Activated CD4-positive, alpha-beta memory T cell treated with anti-CD3 and anti-CD28 coated beads for 36 hours (primary cell): ENCODE results near the gene KRTAP4-7. TPM values are rescaled to one million over a fixed set of nuclear protein-coding genes. Genes with fewer than 3 reads are reported as not detected.
"Not testable (repeated sequence)": the region's sequence is repeated elsewhere in the genome, so short reads cannot be mapped to it uniquely, and the experiment has no call there.

Source experiments
- CTCF ChIA-PET: fragments of 350-600 bp; sonication (Branson Sonifier 250); formaldehyde crosslinking; loops from one replicate; lab custom pipeline; 2021; ENCODE audit warnings: antibody characterized with exemption, inconsistent platforms; lab: Charles Lee
- POLR2A ChIA-PET: fragments of 350-600 bp; sonication (Branson Sonifier 250); formaldehyde crosslinking; loops from one replicate; lab custom pipeline; 2021; ENCODE audit warnings: antibody characterized with exemption; lab: Charles Lee
- DNase-seq: peaks from one replicate; pipeline ENCODE4 v3.0.0-alpha.2; 2020
- H3K27ac Mint-ChIP-seq: one replicate; pipeline ENCODE4 v1.8.0; 2021; ENCODE audit warnings: mixed read lengths
- H3K27me3 Mint-ChIP-seq: one replicate; pipeline ENCODE4 v1.8.0; 2021; ENCODE audit warnings: mixed read lengths
- H3K36me3 Mint-ChIP-seq: one replicate; pipeline ENCODE4 v1.8.0; 2021; ENCODE audit warnings: mixed read lengths
- H3K4me1 Mint-ChIP-seq: one replicate; pipeline ENCODE4 v1.8.0; 2021; ENCODE audit warnings: low read depth, mixed read lengths
- H3K4me3 Mint-ChIP-seq: one replicate; pipeline ENCODE4 v1.8.0; 2021; ENCODE audit warnings: mild to moderate bottlenecking, mixed read lengths
- H3K9me3 Mint-ChIP-seq: one replicate; pipeline ENCODE4 v1.8.0; 2021; ENCODE audit warnings: mixed read lengths
- intact Hi-C: fragments of 100-400 bp; cut with micrococcal nuclease; formaldehyde crosslinking; loops from one replicate; pipeline ENCODE4 v1.15.1; 2023
- total RNA-seq, 2 experiments: library from RNA; stranded (reverse); gene quantifications; one replicate each; pipeline ENCODE4 v1.2.3, GENCODE V29; 2021

KRTAP4-7 gene
- total RNA-seq, 2 experiments from 2014 or later, result not detected

DNA sequence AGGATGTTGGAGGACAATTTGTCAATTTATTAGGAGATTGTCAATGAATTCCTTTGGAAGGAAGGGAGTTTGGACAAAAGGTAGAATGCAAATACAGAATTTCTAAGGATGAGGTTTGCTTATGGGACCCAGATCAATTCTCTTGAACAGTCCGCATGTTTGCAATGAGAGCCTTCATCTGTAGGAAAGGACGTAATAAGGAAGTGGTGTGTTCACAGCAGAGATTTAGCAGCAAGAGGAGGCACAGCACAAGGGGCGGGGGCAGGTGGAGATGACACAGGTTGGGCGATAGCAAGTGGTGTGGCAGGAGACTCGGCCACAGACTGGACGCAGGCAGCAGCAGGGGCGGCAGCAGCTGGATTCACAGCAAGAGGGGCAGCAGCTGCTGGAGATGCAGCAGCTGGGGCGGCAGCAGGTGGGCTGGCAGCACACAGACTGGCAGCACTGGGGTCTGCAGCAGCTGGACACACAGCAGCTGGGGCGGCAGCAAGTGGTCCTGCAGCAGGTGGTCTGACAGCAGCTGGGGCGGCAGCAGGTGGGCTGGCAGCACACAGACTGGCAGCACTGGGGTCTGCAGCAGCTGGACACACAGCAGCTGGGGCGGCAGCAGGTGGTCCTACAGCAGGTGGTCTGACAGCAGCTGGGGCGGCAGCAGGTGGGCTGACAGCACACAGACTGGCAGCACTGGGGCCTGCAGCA lies 39.5 kb downstream of the KRTAP4-7 start:
- intact Hi-C loops, DNase-seq, H3K27me3 Mint-ChIP-seq, POLR2A ChIA-PET, H3K4me3 Mint-ChIP-seq, H3K9me3 Mint-ChIP-seq, H3K36me3 Mint-ChIP-seq, H3K27ac Mint-ChIP-seq: not testable (repeated sequence)
- H3K4me1 Mint-ChIP-seq, result peaks cover 45% of the 10 kb centered on the region
- CTCF ChIA-PET, result interaction anchor here (1.3 to 1.4 kb wide), 2 partner anchors 426 to 539 kb away, joined by 3 read pairs; no protein-coding TSS in a partner anchor

DNA sequence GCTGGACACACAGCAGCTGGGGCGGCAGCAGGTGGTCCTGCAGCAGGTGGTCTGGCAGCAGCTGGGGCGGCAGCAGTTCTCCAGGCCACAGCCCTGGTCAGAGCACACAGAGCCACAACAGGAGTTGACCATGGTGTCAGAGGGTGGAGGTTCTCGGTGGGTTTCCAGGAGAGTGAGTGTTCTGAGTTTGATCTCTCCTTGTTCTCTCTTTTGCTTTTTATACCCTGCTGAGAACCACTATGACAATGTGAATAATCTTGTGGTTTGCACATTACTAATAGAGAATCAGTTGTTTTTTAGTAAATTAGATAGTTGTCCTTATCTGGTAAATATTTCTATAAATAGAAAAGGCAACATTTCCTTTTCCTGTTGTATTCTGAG lies 40.0 kb downstream of the KRTAP4-7 start, which contains the start of gene KRTAP4-12:
TSS of gene KRTAP4-12 (minus strand) at position 192 of the 381 bp plus-strand sequence. CDS start at position 132, 60 bp downstream.
- CTCF ChIA-PET, result interaction anchor here (1.3 to 1.4 kb wide), 2 partner anchors 425 to 539 kb away, joined by 3 read pairs; no protein-coding TSS in a partner anchor
- H3K9me3 Mint-ChIP-seq, intact Hi-C loops, H3K36me3 Mint-ChIP-seq, H3K27ac Mint-ChIP-seq, DNase-seq, POLR2A ChIA-PET, H3K27me3 Mint-ChIP-seq, H3K4me3 Mint-ChIP-seq: not testable (repeated sequence)
- H3K4me1 Mint-ChIP-seq, result peaks cover 45% of the 10 kb centered on the region

DNA sequence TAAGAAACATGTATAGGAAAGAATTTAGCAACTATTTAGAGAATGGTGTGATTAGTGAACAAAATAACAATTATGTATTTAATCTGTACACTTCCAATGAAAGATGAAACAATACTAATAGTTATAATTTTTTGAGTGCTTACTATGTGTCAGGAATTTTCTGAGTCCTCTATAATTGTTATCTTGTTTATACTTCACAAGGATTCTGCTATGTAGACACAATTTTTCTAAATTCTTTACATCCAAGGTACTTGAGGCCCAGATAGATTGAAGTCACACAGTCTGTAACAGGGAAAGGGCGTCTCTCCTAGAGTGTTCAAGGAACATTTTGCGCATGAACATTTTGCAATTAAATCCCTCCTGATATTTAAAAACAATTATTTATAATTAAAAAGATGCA lies 41.1 kb downstream of the KRTAP4-7 start:
- POLR2A ChIA-PET, result no interaction called here
- H3K9me3 Mint-ChIP-seq, result peaks cover 11% of the 10 kb centered on the region
- no peak for DNase-seq
- H3K27ac Mint-ChIP-seq, result no peak overlapping the region
- CTCF ChIA-PET, result interaction anchor here (1.3 to 1.4 kb wide), 2 partner anchors 424 to 537 kb away, joined by 3 read pairs; no protein-coding TSS in a partner anchor
- no peak overlapping the region for H3K4me3 Mint-ChIP-seq
- intact Hi-C loops, result no loop called here
- H3K27me3 Mint-ChIP-seq, result no peaks in the 10 kb centered on the region
- H3K36me3 Mint-ChIP-seq, result no peaks in the 10 kb centered on the region
- peaks cover 42% of the 10 kb centered on the region for H3K4me1 Mint-ChIP-seq

GRCh38 chr17:41126412-41126811 lies 42.5 kb downstream of the KRTAP4-7 start:
- Mint-ChIP-seq H3K4me1 (peaks cover 40% of the 10 kb centered on the region), H3K27me3 (no peaks in the 10 kb centered on the region), H3K36me3 (no peaks in the 10 kb centered on the region), H3K9me3 (peaks cover 11% of the 10 kb centered on the region), H3K27ac (no peak overlapping the region), H3K4me3 (no peak overlapping the region)
- DNase-seq, result no peak
- intact Hi-C loops, result no loop called here
- ChIA-PET POLR2A (no interaction called here), CTCF (no interaction called here)

- H3K9me3 Mint-ChIP-seq, result peaks cover 6% of the 10 kb centered on the region
- peaks cover 44% of the 10 kb centered on the region for H3K4me1 Mint-ChIP-seq
- H3K36me3 Mint-ChIP-seq, result no peaks in the 10 kb centered on the region
- no peak overlapping the region for H3K4me3 Mint-ChIP-seq
- POLR2A ChIA-PET, result no interaction called here
- no peak for DNase-seq
- H3K27me3 Mint-ChIP-seq, result no peaks in the 10 kb centered on the region
- CTCF ChIA-PET, result no interaction called here
- intact Hi-C loops, result no loop called here
- H3K27ac Mint-ChIP-seq, result no peak overlapping the region
These were observed 43.4 kb downstream of the KRTAP4-7 start for GRCh38 chr17:41127371-41127770.

- ChIA-PET POLR2A (no interaction called here), CTCF (no interaction called here)
- intact Hi-C loops, result no loop called here
- Mint-ChIP-seq H3K36me3 (no peaks in the 10 kb centered on the region), H3K27me3 (no peaks in the 10 kb centered on the region), H3K4me3 (no peak overlapping the region), H3K27ac (no peak overlapping the region), H3K9me3 (peaks cover 7% of the 10 kb centered on the region), H3K4me1 (peaks cover 15% of the 10 kb centered on the region)
- DNase-seq, result no peak
These were observed 48.0 kb downstream of the KRTAP4-7 start for GRCh38 chr17:41131979-41132378.

GRCh38 chr17:41133880-41134735 lies 50.2 kb downstream of the KRTAP4-7 start:
- H3K9me3 Mint-ChIP-seq, result peaks cover 7% of the 10 kb centered on the region
- H3K4me1 Mint-ChIP-seq, result peaks cover 15% of the 10 kb centered on the region
- intact Hi-C loops, result no loop called here
- peaks cover 2% of the 10 kb centered on the region for H3K27me3 Mint-ChIP-seq
- no peak for DNase-seq
- POLR2A ChIA-PET, result no interaction called here
- no peak overlapping the region for H3K27ac Mint-ChIP-seq
- no peaks in the 10 kb centered on the region for H3K36me3 Mint-ChIP-seq
- CTCF ChIA-PET, result no interaction called here
- no peak overlapping the region for H3K4me3 Mint-ChIP-seq

Other genes with a start within 250 kb of the KRTAP4-7 start
- gene KRT12, start 216.9 kb upstream of the KRTAP4-7 start, total RNA-seq, result not detected
- not detected for gene KRT20, start 198.9 kb upstream of the KRTAP4-7 start, total RNA-seq
- gene KRT23, start 146.5 kb upstream of the KRTAP4-7 start, total RNA-seq, result not detected
- not detected for gene KRT39, start 117.2 kb upstream of the KRTAP4-7 start, total RNA-seq
- gene KRT40, start 99.8 kb upstream of the KRTAP4-7 start, total RNA-seq, result not detected
- gene KRTAP3-3, start 90.0 kb upstream of the KRTAP4-7 start, total RNA-seq, result not detected
- gene KRTAP3-2, start 84.2 kb upstream of the KRTAP4-7 start, total RNA-seq, result not detected
- gene KRTAP3-1, start 75.0 kb upstream of the KRTAP4-7 start, total RNA-seq, result not detected
- gene KRTAP1-5, start 56.9 kb upstream of the KRTAP4-7 start, total RNA-seq, result not detected
- gene KRTAP1-4, start 54.0 kb upstream of the KRTAP4-7 start, total RNA-seq, result not detected
- gene KRTAP1-3, start 49.3 kb upstream of the KRTAP4-7 start, total RNA-seq, result not detected
- not detected for gene KRTAP1-1, start 42.7 kb upstream of the KRTAP4-7 start, total RNA-seq
- not detected for gene KRTAP2-1, start 36.8 kb upstream of the KRTAP4-7 start, total RNA-seq
- not detected for gene KRTAP2-2, start 28.9 kb upstream of the KRTAP4-7 start, total RNA-seq
- not detected for gene KRTAP2-3, start 24.0 kb upstream of the KRTAP4-7 start, total RNA-seq
- not detected for gene KRTAP2-4, start 18.3 kb upstream of the KRTAP4-7 start, total RNA-seq
- not detected for gene KRTAP4-8, start 14.0 kb downstream of the KRTAP4-7 start, total RNA-seq
- gene KRTAP4-16, start 18.1 kb downstream of the KRTAP4-7 start, total RNA-seq, result not detected
- not detected for gene KRTAP4-9, start 21.2 kb downstream of the KRTAP4-7 start, total RNA-seq
- gene KRTAP4-11, start 34.2 kb downstream of the KRTAP4-7 start, total RNA-seq, result not detected
- not detected for gene KRTAP4-12, start 40.0 kb downstream of the KRTAP4-7 start, total RNA-seq
- gene KRTAP4-6, start 56.4 kb downstream of the KRTAP4-7 start, total RNA-seq, result not detected
- not detected for gene KRTAP4-5, start 65.7 kb downstream of the KRTAP4-7 start, total RNA-seq
- gene KRTAP4-4, start 76.6 kb downstream of the KRTAP4-7 start, total RNA-seq, result not detected
- not detected for gene KRTAP4-3, start 84.1 kb downstream of the KRTAP4-7 start, total RNA-seq
- gene KRTAP4-2, start 94.1 kb downstream of the KRTAP4-7 start, total RNA-seq, result not detected
- not detected for gene KRTAP4-1, start 100.8 kb downstream of the KRTAP4-7 start, total RNA-seq
- not detected for gene KRTAP9-1, start 105.7 kb downstream of the KRTAP4-7 start, total RNA-seq
- not detected for gene KRTAP9-2, start 142.5 kb downstream of the KRTAP4-7 start, total RNA-seq
- not detected for gene KRTAP9-3, start 148.3 kb downstream of the KRTAP4-7 start, total RNA-seq
- not detected for gene KRTAP9-8, start 153.8 kb downstream of the KRTAP4-7 start, total RNA-seq
- gene KRTAP9-4, start 165.5 kb downstream of the KRTAP4-7 start, total RNA-seq, result not detected
- gene KRTAP9-9, start 171.2 kb downstream of the KRTAP4-7 start, total RNA-seq, result not detected
- gene KRTAP9-6, start 181.2 kb downstream of the KRTAP4-7 start, total RNA-seq, result not detected
- gene KRTAP9-7, start 191.5 kb downstream of the KRTAP4-7 start, total RNA-seq, result not detected
- gene KRTAP29-1, start 218.7 kb downstream of the KRTAP4-7 start, total RNA-seq, result not detected
- gene KRTAP16-1, start 225.2 kb downstream of the KRTAP4-7 start, total RNA-seq, result not detected
- gene KRTAP17-1, start 231.6 kb downstream of the KRTAP4-7 start, total RNA-seq, result not detected